Large intestine (tissue), 12 donors: ENCODE results near the gene RUSC2. TPM values are rescaled to one million over a fixed set of nuclear protein-coding genes. Genes with fewer than 3 reads are reported as not detected.
A peak's percentile ranks its signal among the peaks of the same experiment; 100 is the strongest.

Source experiments
- DNase-seq, 2 donors: peaks; one replicate each; pipeline versions ENCODE4 v3.0.0 to v3.0.0-alpha.2; 2013
- H3K27ac ChIP-seq: one replicate; pipeline ENCODE4 v1.5.1; 2013; ENCODE audit warnings: low read length
- H3K27me3 ChIP-seq: 2 replicates; pipeline ENCODE4 v1.6.1; 2013; ENCODE audit warnings: low read length; ENCODE audit not compliant: control insufficient read depth, insufficient read depth
- H3K36me3 ChIP-seq: 2 replicates; pipeline ENCODE4 v1.6.1; 2013; ENCODE audit warnings: low read length; ENCODE audit not compliant: control insufficient read depth, insufficient read depth
- H3K4me1 ChIP-seq: one replicate; pipeline ENCODE4 v1.6.1; 2013; ENCODE audit warnings: low read length; ENCODE audit not compliant: control insufficient read depth, insufficient read depth
- H3K4me3 ChIP-seq: one replicate; pipeline ENCODE4 v1.5.1; 2013; ENCODE audit warnings: low read length
- H3K9me3 ChIP-seq: one replicate; pipeline ENCODE4 v1.6.1; 2013; ENCODE audit warnings: mild to moderate bottlenecking, low read depth, low read length, moderate library complexity; ENCODE audit not compliant: control insufficient read depth
- WGBS: methylation state at CpG from one replicate; pipeline ENCODE4 v1.1.5; 2013; ENCODE audit warnings: low lambda C conversion rate; ENCODE audit not compliant: insufficient coverage; 5-methylcytosine and 5-hydroxymethylcytosine counted together
- long read RNA-seq, 11 donors: transcript quantifications; one replicate each; lab custom pipeline, GENCODE V29; 2026
- polyA plus RNA-seq: library from polyadenylated mRNA; unstranded; fragments of 120-200 nt; gene quantifications from one replicate; pipeline ENCODE4 v1.2.1, GENCODE V29; 2013

The RUSC2 gene
- 12.0 TPM for polyA plus RNA-seq
- long read RNA-seq, donor 1, partial matches to known transcripts, result 0 of 2 reads
- long read RNA-seq, donor 1, other reads (novel, unspliced or antisense), result 0 of 2 reads
- long read RNA-seq, donor 2, full-length matches to known transcripts, result 2 of 2 reads
- long read RNA-seq, donor 2, partial matches to known transcripts, result 0 of 2 reads
- long read RNA-seq, donor 2, other reads (novel, unspliced or antisense), result 0 of 2 reads
- long read RNA-seq, donor 3, result 0 reads
- long read RNA-seq, donor 4, result 0 reads
- long read RNA-seq, donor 5, partial matches to known transcripts, result 0 of 1 reads
- long read RNA-seq, donor 5, other reads (novel, unspliced or antisense), result 0 of 1 reads
- long read RNA-seq, donor 6, partial matches to known transcripts, result 0 of 2 reads
- long read RNA-seq, donor 6, other reads (novel, unspliced or antisense), result 0 of 2 reads
- long read RNA-seq, donor 7, partial matches to known transcripts, result 5 of 8 reads
- long read RNA-seq, donor 7, other reads (novel, unspliced or antisense), result 0 of 8 reads
- long read RNA-seq, donor 8, full-length matches to known transcripts, result 1 of 1 reads
- long read RNA-seq, donor 8, partial matches to known transcripts, result 0 of 1 reads
- long read RNA-seq, donor 8, other reads (novel, unspliced or antisense), result 0 of 1 reads
- long read RNA-seq, donor 9, partial matches to known transcripts, result 0 of 1 reads
- long read RNA-seq, donor 9, other reads (novel, unspliced or antisense), result 0 of 1 reads
- long read RNA-seq, donor 10, partial matches to known transcripts, result 0 of 2 reads
- long read RNA-seq, donor 10, other reads (novel, unspliced or antisense), result 0 of 2 reads
- long read RNA-seq, donor 11, partial matches to known transcripts, result 0 of 3 reads
- long read RNA-seq, donor 11, other reads (novel, unspliced or antisense), result 0 of 3 reads

- Histone ChIP-seq H3K4me3 (peak within 1 kb of the TSS; percentile 90), H3K36me3 (no peaks in the 10 kb centered on the region), H3K27ac (peak within 1 kb of the TSS; percentile 84), H3K27me3 (no peaks in the 10 kb centered on the region), H3K9me3 (peaks cover 7% of the 10 kb centered on the region), H3K4me1 (peaks cover 6% of the 10 kb centered on the region)
- DNase-seq, result peak; percentile 83 to 93
- 40% methylated on average over 2 of the region's 71 CpGs for WGBS
These were observed at the start of gene RUSC2 for GRCh38 chr9:35489313-35490154. RUSC2 (plus strand) TSS chr9:35490111; CDS start chr9:35546522, 56,411 bp downstream.

GRCh38 chr9:35446012-35446411 lies 43.9 kb upstream of the RUSC2 start:
- Histone ChIP-seq H3K4me3 (no peak overlapping the region), H3K27ac (no peak overlapping the region), H3K9me3 (no peaks in the 10 kb centered on the region), H3K27me3 (no peaks in the 10 kb centered on the region), H3K4me1 (no peaks in the 10 kb centered on the region), H3K36me3 (no peaks in the 10 kb centered on the region)
- DNase-seq, result no peak
- no CpG with 5 or more reads among the region's 3 CpGs for WGBS

- H3K27ac ChIP-seq, result no peak overlapping the region
- WGBS, result no CpG with 5 or more reads among the region's 1 CpG
- H3K4me1 ChIP-seq, result no peaks in the 10 kb centered on the region
- H3K9me3 ChIP-seq, result no peaks in the 10 kb centered on the region
- DNase-seq, result no peak
- H3K4me3 ChIP-seq, result no peak overlapping the region
- no peaks in the 10 kb centered on the region for H3K36me3 ChIP-seq
- H3K27me3 ChIP-seq, result no peaks in the 10 kb centered on the region
These were observed 41.4 kb upstream of the RUSC2 start for GRCh38 chr9:35448496-35448895.

GRCh38 chr9:35452481-35452880 lies 37.4 kb upstream of the RUSC2 start:
- WGBS, result no CpG with 5 or more reads among the region's 2 CpGs

GRCh38 chr9:35453786-35454185 lies 36.1 kb upstream of the RUSC2 start:
- H3K4me1 ChIP-seq, result no peaks in the 10 kb centered on the region
- DNase-seq, result no peak
- no peaks in the 10 kb centered on the region for H3K9me3 ChIP-seq
- H3K27me3 ChIP-seq, result no peaks in the 10 kb centered on the region
- no peak overlapping the region for H3K27ac ChIP-seq
- WGBS, result no CpG with 5 or more reads among the region's 2 CpGs
- no peak overlapping the region for H3K4me3 ChIP-seq
- no peaks in the 10 kb centered on the region for H3K36me3 ChIP-seq

More at GRCh38 chr9:35452481-35452880, 37.4 kb upstream of the RUSC2 start:
- Histone ChIP-seq H3K4me1 (no peaks in the 10 kb centered on the region), H3K27me3 (no peaks in the 10 kb centered on the region), H3K4me3 (no peak overlapping the region), H3K36me3 (no peaks in the 10 kb centered on the region), H3K27ac (no peak overlapping the region), H3K9me3 (no peaks in the 10 kb centered on the region)
- DNase-seq, result no peak

- Histone ChIP-seq H3K27ac (no peak overlapping the region), H3K27me3 (no peaks in the 10 kb centered on the region), H3K4me1 (no peaks in the 10 kb centered on the region), H3K9me3 (peaks cover 7% of the 10 kb centered on the region), H3K4me3 (no peak overlapping the region), H3K36me3 (no peaks in the 10 kb centered on the region)
- no CpG with 5 or more reads among the region's 2 CpGs for WGBS
- DNase-seq, result no peak
These were observed 25.5 kb upstream of the RUSC2 start for GRCh38 chr9:35464141-35465025.

- no peaks in the 10 kb centered on the region for H3K36me3 ChIP-seq
- no CpG with 5 or more reads among the region's 1 CpG for WGBS
- H3K27ac ChIP-seq, result no peak overlapping the region
- no peak for DNase-seq
- no peaks in the 10 kb centered on the region for H3K9me3 ChIP-seq
- no peaks in the 10 kb centered on the region for H3K4me1 ChIP-seq
- no peak overlapping the region for H3K4me3 ChIP-seq
- no peaks in the 10 kb centered on the region for H3K27me3 ChIP-seq
These were observed 19.6 kb upstream of the RUSC2 start for GRCh38 chr9:35470340-35470739.

GRCh38 chr9:35470894-35471293 lies 19.0 kb upstream of the RUSC2 start:
- no peak overlapping the region for H3K4me3 ChIP-seq
- H3K27me3 ChIP-seq, result no peaks in the 10 kb centered on the region
- 83% methylated on average over 1 of the region's 4 CpGs for WGBS
- no peaks in the 10 kb centered on the region for H3K9me3 ChIP-seq
- no peaks in the 10 kb centered on the region for H3K36me3 ChIP-seq
- DNase-seq, result no peak
- H3K4me1 ChIP-seq, result no peaks in the 10 kb centered on the region
- no peak overlapping the region for H3K27ac ChIP-seq

- H3K27me3 ChIP-seq, result no peaks in the 10 kb centered on the region
- 100% methylated on average over 1 of the region's 8 CpGs for WGBS
- no peaks in the 10 kb centered on the region for H3K9me3 ChIP-seq
- no peak overlapping the region for H3K4me3 ChIP-seq
- DNase-seq, result no peak
- H3K36me3 ChIP-seq, result no peaks in the 10 kb centered on the region
- H3K27ac ChIP-seq, result no peak overlapping the region
- H3K4me1 ChIP-seq, result no peaks in the 10 kb centered on the region
These were observed 13.3 kb upstream of the RUSC2 start for GRCh38 chr9:35476596-35476995.
